NCI-H2196 (cell line): Measurements from ENCODE around the gene CDK5RAP2.
"Not testable (repeated sequence)": the region's sequence is repeated elsewhere in the genome, so short reads cannot be mapped to it uniquely, and the experiment has no call there.

ENCODE experiments used
- DNase-seq: peaks from one replicate; lab custom pipeline; 2025; ENCODE audit not compliant: unreplicated experiment; lab: John Stamatoyannopoulos, UW

Gene CDK5RAP2

DNA sequence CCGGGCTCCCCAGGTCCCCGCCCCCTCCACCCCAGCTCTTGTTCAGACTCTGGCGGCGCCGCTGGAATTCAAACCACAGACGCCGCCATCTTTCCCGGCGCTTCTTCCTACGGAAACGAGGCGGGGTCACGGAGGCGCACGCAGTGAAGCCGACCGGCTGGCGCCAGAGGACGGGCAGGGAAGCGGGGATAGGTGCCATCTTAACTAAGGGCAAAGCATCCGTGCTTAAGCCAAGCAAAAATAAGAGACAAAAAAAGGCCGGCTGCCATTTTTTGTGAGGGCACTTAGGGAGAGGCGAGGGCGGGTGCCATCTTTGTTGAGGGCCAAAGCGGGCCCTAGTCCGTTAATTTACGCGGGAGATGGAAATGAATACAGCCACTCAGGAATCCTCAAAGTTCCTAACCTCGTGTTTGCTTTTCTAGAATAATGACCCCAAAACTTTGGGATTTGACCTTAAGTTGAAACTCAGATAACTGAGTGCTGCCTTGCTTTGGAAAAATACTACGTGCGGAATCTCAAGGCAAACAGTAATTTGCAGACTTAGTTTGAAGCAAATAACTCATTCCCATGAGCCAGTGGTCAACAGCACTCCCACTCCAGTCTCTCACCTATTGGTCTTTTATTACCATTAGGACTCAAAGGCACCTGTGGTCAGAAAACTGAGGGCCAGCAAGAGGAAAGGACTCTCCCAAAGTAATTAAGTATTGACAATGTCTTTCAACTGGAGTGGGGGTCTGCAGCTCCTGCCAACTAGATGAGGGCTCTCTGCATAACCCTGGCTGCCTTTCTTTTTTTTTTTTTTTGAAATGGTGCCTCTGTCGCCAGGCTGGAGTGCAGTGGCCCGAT lies at the start of gene CDK5RAP2:
TSS of gene CDK5RAP2 (minus strand) at position 117 of the 846 bp plus-strand sequence. CDS start 189 bp downstream, outside the sequence.
- DNase-seq: peak; percentile 96

- not testable (repeated sequence) for DNase-seq
Measured at GRCh38 chr9:120628925-120629497, 49.0 kb upstream of the CDK5RAP2 start.

DNA sequence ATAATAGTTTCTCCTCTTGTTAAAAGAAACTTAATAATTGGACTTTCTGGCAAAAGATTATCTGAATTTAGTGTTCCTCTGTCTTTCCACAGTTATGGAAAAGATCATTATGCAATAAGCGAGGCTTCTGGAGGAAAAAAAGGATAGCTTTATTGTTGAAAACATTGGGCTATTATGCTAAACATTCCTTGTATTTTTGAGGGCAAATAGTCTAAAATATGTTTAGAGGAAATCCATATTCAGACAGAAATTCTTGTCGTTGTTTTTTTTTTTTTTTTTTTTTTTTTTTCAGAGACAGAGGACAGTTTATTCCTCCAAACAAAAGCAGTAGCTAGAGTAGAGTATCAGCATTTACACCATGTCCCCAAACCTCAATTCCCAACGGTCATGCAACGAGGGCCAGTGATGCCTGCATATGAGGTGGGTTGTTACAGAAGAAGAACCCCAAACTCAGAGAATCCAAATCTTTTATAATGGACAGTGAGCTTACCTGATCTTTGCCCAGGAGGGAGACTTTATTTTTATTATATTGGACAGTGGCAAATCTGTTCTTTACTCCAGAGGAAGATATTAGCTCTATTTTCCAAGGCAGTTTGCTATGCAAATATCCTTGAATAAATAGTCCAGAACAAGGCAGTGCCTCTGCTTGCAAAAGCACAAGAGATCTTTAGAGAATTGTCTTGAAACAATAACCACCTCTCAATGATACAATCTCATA lies 48.4 kb upstream of the CDK5RAP2 start:
- no peak for DNase-seq

GRCh38 chr9:120627073-120627472 lies 47.1 kb upstream of the CDK5RAP2 start:
- DNase-seq: no peak

DNA sequence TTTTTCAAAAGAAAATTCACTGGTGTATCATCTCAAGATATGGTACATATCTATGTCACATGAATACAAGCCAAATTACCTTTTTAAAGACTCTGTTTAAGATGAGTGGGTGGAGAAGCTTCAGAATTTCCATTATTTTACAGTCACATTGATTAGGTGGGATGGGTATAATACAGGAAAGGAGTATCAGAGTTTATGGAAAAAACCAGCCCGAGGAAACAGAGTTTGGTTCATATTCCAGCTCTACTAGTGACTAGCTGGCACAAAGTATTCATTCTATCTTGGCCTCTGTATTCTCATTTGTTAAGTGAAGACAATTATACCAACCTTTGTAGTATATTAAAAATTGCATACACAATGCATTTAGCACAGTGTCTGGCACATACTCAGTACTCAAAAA lies 46.5 kb upstream of the CDK5RAP2 start:
- DNase-seq: no peak

DNA sequence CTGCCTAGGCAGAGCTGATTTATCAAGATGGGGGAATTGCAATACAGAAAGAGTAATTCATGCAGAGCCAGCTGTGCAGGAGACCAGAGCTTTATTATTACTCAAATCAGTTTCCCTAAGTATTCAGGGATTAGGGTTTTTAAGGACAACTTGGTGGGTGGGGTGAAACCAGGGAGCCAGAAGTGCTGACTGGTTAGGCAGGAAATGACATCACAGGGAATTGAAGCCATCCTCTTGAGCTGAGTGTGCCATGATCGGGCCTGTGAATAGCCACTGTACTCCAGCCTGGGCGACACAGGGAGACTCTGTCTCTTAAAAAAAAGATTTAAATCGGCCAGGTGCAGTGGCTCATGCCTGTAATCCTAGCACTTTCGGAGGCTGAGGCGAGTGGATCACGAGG lies 45.3 kb upstream of the CDK5RAP2 start:
- no peak for DNase-seq

GRCh38 chr9:120622790-120623189 lies 42.8 kb upstream of the CDK5RAP2 start:
- DNase-seq: no peak

- no peak for DNase-seq
Measured at GRCh38 chr9:120621941-120622340, 42.0 kb upstream of the CDK5RAP2 start.

GRCh38 chr9:120619751-120620655 lies 40.0 kb upstream of the CDK5RAP2 start:
- peak; percentile 62 for DNase-seq

DNA sequence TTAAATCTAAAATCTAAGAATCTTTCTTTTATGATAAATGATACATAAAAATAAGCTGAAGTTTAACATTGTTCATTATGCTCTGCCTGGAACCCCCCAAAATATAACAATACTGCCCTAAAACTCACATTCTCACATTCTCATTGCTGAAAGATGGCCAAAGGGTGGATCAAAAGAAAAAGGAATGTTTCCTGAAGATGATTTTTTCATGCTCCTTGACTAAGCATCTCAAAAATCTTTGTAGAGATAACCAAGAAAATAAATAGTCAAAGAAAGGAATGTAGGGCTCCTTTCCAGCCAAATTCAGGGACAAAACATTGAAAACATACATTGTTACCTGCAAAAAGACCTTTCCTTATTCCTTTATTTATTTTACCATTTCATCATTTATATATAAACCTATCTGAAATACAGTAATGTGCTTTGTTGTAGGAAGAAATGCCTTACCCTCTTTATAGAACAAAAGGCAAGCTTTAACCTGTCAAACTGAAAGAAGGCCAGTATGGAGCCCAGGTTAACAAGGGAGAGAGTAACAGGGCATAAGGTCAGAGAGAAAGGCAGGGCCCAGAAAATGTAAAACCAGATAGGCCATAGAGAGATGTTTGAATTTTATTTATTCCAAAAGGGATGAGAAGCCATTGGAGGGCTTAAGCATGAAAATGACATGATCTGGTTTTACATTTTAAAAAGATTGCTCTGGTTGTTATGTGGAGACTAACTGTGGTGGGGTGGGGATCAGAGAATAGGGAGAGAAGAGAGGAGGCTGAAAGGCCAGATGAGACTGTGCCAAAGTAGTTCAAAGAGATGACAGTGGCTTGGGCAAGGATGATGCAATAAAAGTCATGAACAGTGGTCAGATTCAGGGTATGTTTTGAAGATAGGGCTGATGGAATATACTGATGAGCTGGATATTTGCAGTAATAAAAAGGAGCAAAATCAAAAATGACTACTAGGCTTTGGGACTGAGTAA lies 37.3 kb upstream of the CDK5RAP2 start:
- DNase-seq: no peak

DNA sequence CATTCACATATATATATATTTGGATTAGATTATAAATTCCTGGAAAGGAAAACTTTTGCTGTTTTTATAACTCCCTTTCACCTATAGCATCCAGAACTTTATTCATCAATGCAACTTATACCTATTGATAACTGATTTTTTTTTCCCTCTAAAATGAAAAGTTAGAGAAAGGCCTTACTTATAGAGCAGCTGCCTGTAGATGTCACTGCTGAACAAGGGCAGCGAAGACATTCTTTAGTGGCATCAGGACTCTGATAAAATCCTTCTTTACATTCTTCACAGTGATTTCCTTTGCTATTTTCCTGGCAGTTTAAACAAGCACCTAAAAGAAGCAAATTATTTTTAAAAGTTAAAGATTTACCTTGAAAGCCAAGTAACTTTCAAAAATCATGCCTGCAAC lies 32.3 kb upstream of the CDK5RAP2 start:
- DNase-seq: no peak

DNA sequence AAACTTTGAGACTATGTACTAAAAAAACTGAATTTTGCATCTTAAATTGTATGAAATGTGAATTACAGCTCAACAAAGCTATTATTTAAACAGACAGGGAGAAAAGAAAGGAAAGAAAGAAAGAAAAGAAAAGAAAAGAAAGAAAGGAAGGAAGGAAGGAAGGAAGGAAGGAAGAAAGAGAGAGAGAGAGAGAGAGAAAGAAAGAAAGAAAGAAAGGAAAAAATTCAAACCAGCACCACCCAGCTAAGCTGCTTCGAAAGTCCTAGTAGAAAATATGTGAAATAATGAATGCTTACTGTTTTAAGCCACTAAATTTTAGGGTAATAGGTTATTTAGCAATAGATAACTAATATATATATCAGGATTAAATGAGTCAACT lies 31.7 kb upstream of the CDK5RAP2 start:
- no peak for DNase-seq

- no peak for DNase-seq
Measured at GRCh38 chr9:120610975-120611689, 31.2 kb upstream of the CDK5RAP2 start.

GRCh38 chr9:120609636-120610035 lies 29.7 kb upstream of the CDK5RAP2 start:
- DNase-seq: no peak

DNA sequence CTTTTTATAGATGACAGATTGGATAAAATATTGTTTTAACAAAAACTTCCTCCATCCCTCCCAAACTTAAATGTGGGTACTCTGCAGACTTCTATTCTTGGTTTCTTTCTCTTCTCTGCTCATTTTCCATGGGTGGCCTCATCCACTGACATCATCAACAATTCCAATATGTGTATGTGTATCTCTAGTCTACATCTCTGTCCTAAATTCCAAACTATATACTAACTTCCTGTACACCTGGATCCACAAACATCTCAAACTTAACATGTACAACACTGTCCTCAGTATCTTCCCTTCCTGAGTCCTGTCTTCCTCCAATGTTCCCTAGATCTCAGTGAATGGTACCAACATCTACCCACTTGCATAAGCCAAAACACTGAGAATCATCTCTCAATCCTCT lies 28.5 kb upstream of the CDK5RAP2 start:
- DNase-seq: no peak

GRCh38 chr9:120603591-120603990 lies 23.6 kb upstream of the CDK5RAP2 start:
- DNase-seq: no peak

- no peak for DNase-seq
Measured at GRCh38 chr9:120603010-120603409, 23.0 kb upstream of the CDK5RAP2 start.

- no peak for DNase-seq
Measured at GRCh38 chr9:120593955-120594277, 13.9 kb upstream of the CDK5RAP2 start.

GRCh38 chr9:120593250-120593954 lies 13.4 kb upstream of the CDK5RAP2 start:
- no peak for DNase-seq
